Measurements from ENCODE around the gene BCAS3. TPM values are rescaled to one million over a fixed set of nuclear protein-coding genes. Genes with fewer than 3 reads are reported as not detected.

BCAS3 gene
- total and polyA plus RNA-seq, 4 donors, result 5.8 to 24.6 (median 10.1) TPM

GRCh38 chr17:61398721-61399130 is 721.1 kb downstream of the BCAS3 start:
- Histone ChIP-seq H3K4me3 (ENCODE audit: low read depth in 1 of 3, low read length in 3 of 3) (peak overlapping the region in 2 of 3 donors; percentile 1 to 67), H3K36me3 (ENCODE audit: control insufficient read depth in 4 of 4, insufficient read depth in 3 of 4, low read depth in 1 of 4, low read length in 3 of 4) (no peaks in the 10 kb centered on the region), H3K9me3 (ENCODE audit: control insufficient read depth in 4 of 4, low read length in 3 of 4) (peaks cover 0 to 3% (median 0%) of the 10 kb centered on the region in 4 donors), H3K9ac (ENCODE audit: low read depth in 1 of 2, low read length in 2 of 2) (no peak overlapping the region), H3K27ac (ENCODE audit: low read depth in 1 of 2, low read length in 2 of 2) (peak overlapping the region; percentile 50 to 71), H3K4me1 (ENCODE audit: control insufficient read depth in 4 of 4, insufficient read depth in 4 of 4, low read length in 3 of 4) (peaks cover 6 to 39% (median 18%) of the 10 kb centered on the region in 4 donors), H3K27me3 (ENCODE audit: control insufficient read depth in 4 of 4, insufficient read depth in 4 of 4, low read length in 3 of 4) (peaks cover 5 to 18% (median 11%) of the 10 kb centered on the region in 4 donors)
- WGBS, result 7% methylated on average over 34 of the region's 34 CpGs
- no peak for TF ChIP-seq GABPA (IDR thresholded peaks at IDR 0.05 in 1 of 2, conservative IDR thresholded peaks at IDR 0.05 in 1 of 2)
- no peak for DNase-seq (ENCODE audit: low spot score)

- no peak within 1 kb of the TSS for H3K9ac ChIP-seq (ENCODE audit: low read depth in 1 of 2, low read length in 2 of 2)
- no peaks in the 10 kb centered on the region for H3K36me3 ChIP-seq (ENCODE audit: control insufficient read depth in 4 of 4, insufficient read depth in 3 of 4, low read depth in 1 of 4, low read length in 3 of 4)
- WGBS, result 3% methylated on average over 98 of the region's 98 CpGs
- DNase-seq (ENCODE audit: low spot score), result peak; percentile 52
- H3K4me1 ChIP-seq (ENCODE audit: control insufficient read depth in 4 of 4, insufficient read depth in 4 of 4, low read length in 3 of 4), result peaks cover 6 to 39% (median 22%) of the 10 kb centered on the region in 4 donors
- peaks cover 5 to 21% (median 13%) of the 10 kb centered on the region in 4 donors for H3K27me3 ChIP-seq (ENCODE audit: control insufficient read depth in 4 of 4, insufficient read depth in 4 of 4, low read length in 3 of 4)
- peak within 1 kb of the TSS in 2 of 3 donors; percentile 1 to 67 for H3K4me3 ChIP-seq (ENCODE audit: low read depth in 1 of 3, low read length in 3 of 3)
- no peak for TF ChIP-seq EGR1 (IDR thresholded peaks at IDR 0.05; ENCODE audit: low read depth in 2 of 2)
- no peak for TF ChIP-seq NR2F2 (IDR thresholded peaks at IDR 0.05)
- TF ChIP-seq CTCF (IDR thresholded peaks at IDR 0.05; ENCODE audit: low read depth, low read length, missing input control), result no peak
- no peak for TF ChIP-seq REST (IDR thresholded peaks at IDR 0.05)
- no peak for TF ChIP-seq FOXA1 (IDR thresholded peaks at IDR 0.05)
- no peak for TF ChIP-seq JUND (IDR thresholded peaks at IDR 0.05)
- no peak for TF ChIP-seq RAD21 (IDR thresholded peaks at IDR 0.05)
- no peak for TF ChIP-seq FOXA2 (IDR thresholded peaks at IDR 0.05)
- TF ChIP-seq MAX (IDR thresholded peaks at IDR 0.05), result no peak
- no peak for TF ChIP-seq YY1 (IDR thresholded peaks at IDR 0.05)
- H3K27ac ChIP-seq (ENCODE audit: low read depth in 1 of 2, low read length in 2 of 2), result peak within 1 kb of the TSS; percentile 50 to 71
- H3K9me3 ChIP-seq (ENCODE audit: control insufficient read depth in 4 of 4, low read length in 3 of 4), result peaks cover 0 to 3% (median 0%) of the 10 kb centered on the region in 4 donors
Measured at GRCh38 chr17:61399131-61400065, 721.7 kb downstream of the BCAS3 start, which contains the start of gene TBX2. TBX2 (plus strand) TSS chr17:61399843; CDS start chr17:61400177, 334 bp downstream.
